Measurements from ENCODE around the gene SLFN12L.

DNA sequence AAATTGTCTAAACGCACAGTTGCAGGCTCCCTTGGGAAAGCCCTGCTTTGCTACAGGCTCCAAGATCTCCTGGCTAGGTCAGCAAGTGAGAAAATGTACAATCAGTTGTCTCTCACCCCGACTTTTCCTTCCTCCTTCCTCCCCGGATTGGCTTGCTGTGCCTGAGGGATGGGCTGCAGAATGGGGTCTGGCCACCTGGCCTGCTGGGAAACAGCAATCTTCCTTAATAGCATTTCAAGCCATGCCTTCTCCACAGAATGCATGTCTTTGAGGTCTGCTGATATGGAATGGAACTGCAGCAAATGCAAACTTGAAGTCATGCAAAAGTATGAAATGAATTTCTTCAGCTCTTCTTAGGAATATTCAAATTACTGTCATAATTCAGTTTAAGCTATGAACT is 46.1 kb downstream of the SLFN12L start:
- TF ChIP-seq CTCF (IDR thresholded peaks at IDR 0.05; ENCODE audit: low read length) (no peak), EZH2 (IDR thresholded peaks at IDR 0.05; ENCODE audit: borderline replicate concordance, low read length) (no peak)
